Pulmonary artery endothelial cell (primary cell): Measurements from ENCODE around the gene PRPF40B. TPM values are rescaled to one million over a fixed set of nuclear protein-coding genes. Genes with fewer than 3 reads are reported as not detected.
"Not testable (repeated sequence)": the region's sequence is repeated elsewhere in the genome, so short reads cannot be mapped to it uniquely, and the experiment has no call there.

Experiments
- DNase-seq: peaks from one replicate; pipeline ENCODE4 v3.0.0-alpha.2; 2011; ENCODE audit warnings: low read depth, low spot score
- total RNA-seq: library from RNA; depleted of rRNA; stranded (reverse); fragments of >200 nt; gene quantifications from 2 replicates; pipeline ENCODE4 v1.2.3, GENCODE V29; 2014

PRPF40B gene
- total RNA-seq, 1 donor from 2014 or later, result 4.1 TPM

- no peak for DNase-seq
Observed at GRCh38 chr12:49609059-49609874, 14.1 kb upstream of the PRPF40B start.

- DNase-seq, result no peak
Observed at GRCh38 chr12:49609875-49610154, 13.5 kb upstream of the PRPF40B start.

GRCh38 chr12:49610785-49611184 is 12.6 kb upstream of the PRPF40B start:
- DNase-seq, result not testable (repeated sequence)

- no peak for DNase-seq
Observed at GRCh38 chr12:49612210-49612609, 11.2 kb upstream of the PRPF40B start.

- no peak for DNase-seq
Observed at GRCh38 chr12:49615725-49616124, 7.6 kb upstream of the PRPF40B start.

- no peak for DNase-seq
Observed at GRCh38 chr12:49616533-49617219, 6.7 kb upstream of the PRPF40B start.

- DNase-seq, result no peak
Observed at GRCh38 chr12:49618576-49618975, 4.8 kb upstream of the PRPF40B start.

- no peak for DNase-seq
Observed at GRCh38 chr12:49619286-49619685, 4.1 kb upstream of the PRPF40B start.

GRCh38 chr12:49621651-49622500 is 1.5 kb upstream of the PRPF40B start:
- no peak for DNase-seq

GRCh38 chr12:49622501-49623141 is 740 bp upstream of the PRPF40B start:
- DNase-seq, result no peak

GRCh38 chr12:49624921-49625577 is 1.7 kb downstream of the PRPF40B start:
- DNase-seq, result no peak

- DNase-seq, result no peak
Observed at GRCh38 chr12:49626169-49626835, 2.9 kb downstream of the PRPF40B start.

GRCh38 chr12:49626836-49627235 is 3.5 kb downstream of the PRPF40B start:
- no peak for DNase-seq

GRCh38 chr12:49627752-49628360 is 4.5 kb downstream of the PRPF40B start:
- no peak for DNase-seq

GRCh38 chr12:49631336-49631907 is 8.1 kb downstream of the PRPF40B start:
- no peak for DNase-seq

- DNase-seq, result no peak
Observed at GRCh38 chr12:49632401-49632800, 9.0 kb downstream of the PRPF40B start.

GRCh38 chr12:49632986-49633702 is 9.8 kb downstream of the PRPF40B start:
- no peak for DNase-seq

GRCh38 chr12:49633703-49634345 is 10.5 kb downstream of the PRPF40B start:
- DNase-seq, result no peak

- DNase-seq, result no peak
Observed at GRCh38 chr12:49635036-49635435, 11.7 kb downstream of the PRPF40B start.
